Ascending aorta (tissue), 2 donors: ENCODE data around the gene CARNS1. TPM values are rescaled to one million over a fixed set of nuclear protein-coding genes. Genes with fewer than 3 reads are reported as not detected.
A peak's percentile ranks its signal among the peaks of the same experiment; 100 is the strongest.

Experiments
- DNase-seq, 2 donors: peaks; one replicate each; pipeline ENCODE4 v3.0.0-alpha.2; 2019; ENCODE audit warnings: low spot score in 2 of 2
- H3K27ac ChIP-seq, 2 donors: fragments of 200-600 bp; sonication (generic); one replicate each; pipeline ENCODE4 v1.5.1; 2016 to 2017; ENCODE audit warnings: mild to moderate bottlenecking in 1 of 2
- H3K27me3 ChIP-seq: fragments of 200-600 bp; sonication (generic); one replicate; pipeline ENCODE4 v1.5.1; 2017
- H3K36me3 ChIP-seq, 2 donors: fragments of 200-600 bp; sonication (generic); one replicate each; pipeline ENCODE4 v1.5.1; 2016
- H3K4me1 ChIP-seq, 2 donors: fragments of 200-600 bp; sonication (generic); one replicate each; pipeline ENCODE4 v1.5.1; 2016 to 2017; ENCODE audit warnings: mild to moderate bottlenecking in 1 of 2
- H3K4me3 ChIP-seq, 2 donors: fragments of 200-600 bp; sonication (generic); one replicate each; pipeline ENCODE4 v1.5.1; 2016 to 2017; ENCODE audit warnings: mild to moderate bottlenecking in 1 of 2
- H3K9me3 ChIP-seq, 2 donors: fragments of 200-600 bp; sonication (generic); one replicate each; pipeline ENCODE4 v1.5.1; 2016
- intact Hi-C: fragments of 100-400 bp; cut with DNase I; formaldehyde crosslinking; loops from one replicate; pipeline ENCODE4 v1.15.1; 2023
- total RNA-seq: library from RNA; depleted of rRNA; stranded (reverse); fragments of >200 nt; gene quantifications from one replicate; pipeline ENCODE4 v1.1.0, GENCODE V29; 2016
- TF ChIP-seq, protein P1 (sequence below), 3 experiments: fragments of 200-600 bp in 2 of 3; fragments of 450-650 bp in 1 of 3; sonication (generic) in 2 of 3; IDR thresholded peaks; one replicate each; pipeline ENCODE4 v1.5.1; 2016 to 2019; ENCODE audit warnings: antibody characterized with exemption in 3 of 3, mild to moderate bottlenecking in 1 of 3, moderate library complexity in 1 of 3

CARNS1 gene
- total RNA-seq, 1 donor from 2014 or later = 6.0 TPM

DNA sequence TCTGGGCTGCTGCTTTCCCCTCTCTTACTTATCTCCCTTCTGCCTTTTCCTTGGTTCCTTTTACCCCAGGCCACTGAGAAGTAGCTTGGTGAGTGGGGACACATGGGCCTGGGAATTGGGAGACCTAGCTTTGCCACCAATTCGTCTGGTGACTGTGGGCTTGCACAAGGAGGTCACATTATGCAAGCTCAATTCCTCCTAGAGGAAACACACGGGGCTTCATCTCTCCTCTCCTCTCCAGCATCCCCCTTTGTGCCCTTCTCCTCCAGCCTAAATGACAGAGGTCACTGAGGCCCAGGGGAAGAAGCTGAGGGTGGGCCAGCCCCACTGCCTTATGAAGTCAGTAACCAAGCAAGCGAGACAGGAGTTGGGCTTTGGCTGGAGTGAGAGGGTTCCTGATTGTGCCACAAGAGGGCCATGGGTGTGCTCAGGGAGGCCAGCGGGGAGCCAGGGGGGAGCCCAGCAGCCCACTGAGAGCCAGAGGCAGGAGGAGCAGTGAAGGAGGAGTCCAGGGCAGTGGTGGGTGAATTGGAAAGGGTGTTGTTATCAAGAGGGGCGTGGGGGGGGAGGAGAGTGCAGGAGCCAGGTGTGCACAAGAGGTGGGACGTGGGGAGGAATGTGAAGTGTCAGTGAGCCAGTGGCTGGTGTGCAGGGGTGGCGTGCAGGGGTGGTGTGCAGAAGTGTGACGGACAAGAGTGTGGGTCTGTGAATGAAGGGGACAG lies 44.1 kb upstream of the CARNS1 start:
- intact Hi-C loops = no loop called here
- H3K9me3 ChIP-seq = no peaks in the 10 kb centered on the region
- H3K36me3 ChIP-seq = no peaks in the 10 kb centered on the region
- peak in 1 of 2 donors; percentile 79 for DNase-seq
- peak overlapping the region; percentile 97 to 98 for H3K27ac ChIP-seq
- no peaks in the 10 kb centered on the region for H3K27me3 ChIP-seq
- peaks cover 4 to 46% of the 10 kb centered on the region in 2 donors for H3K4me1 ChIP-seq
- H3K4me3 ChIP-seq = peak overlapping the region; percentile 97
- TF ChIP-seq, protein P1, sequence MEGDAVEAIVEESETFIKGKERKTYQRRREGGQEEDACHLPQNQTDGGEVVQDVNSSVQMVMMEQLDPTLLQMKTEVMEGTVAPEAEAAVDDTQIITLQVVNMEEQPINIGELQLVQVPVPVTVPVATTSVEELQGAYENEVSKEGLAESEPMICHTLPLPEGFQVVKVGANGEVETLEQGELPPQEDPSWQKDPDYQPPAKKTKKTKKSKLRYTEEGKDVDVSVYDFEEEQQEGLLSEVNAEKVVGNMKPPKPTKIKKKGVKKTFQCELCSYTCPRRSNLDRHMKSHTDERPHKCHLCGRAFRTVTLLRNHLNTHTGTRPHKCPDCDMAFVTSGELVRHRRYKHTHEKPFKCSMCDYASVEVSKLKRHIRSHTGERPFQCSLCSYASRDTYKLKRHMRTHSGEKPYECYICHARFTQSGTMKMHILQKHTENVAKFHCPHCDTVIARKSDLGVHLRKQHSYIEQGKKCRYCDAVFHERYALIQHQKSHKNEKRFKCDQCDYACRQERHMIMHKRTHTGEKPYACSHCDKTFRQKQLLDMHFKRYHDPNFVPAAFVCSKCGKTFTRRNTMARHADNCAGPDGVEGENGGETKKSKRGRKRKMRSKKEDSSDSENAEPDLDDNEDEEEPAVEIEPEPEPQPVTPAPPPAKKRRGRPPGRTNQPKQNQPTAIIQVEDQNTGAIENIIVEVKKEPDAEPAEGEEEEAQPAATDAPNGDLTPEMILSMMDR (IDR thresholded peaks at IDR 0.05) = peak; percentile 44 to 58 (median 54)

- H3K9me3 ChIP-seq = no peaks in the 10 kb centered on the region
- intact Hi-C loops = loop anchor here (1.0 kb wide), 1 partner anchor 16 kb away; no protein-coding TSS in a partner anchor
- DNase-seq = no peak
- TF ChIP-seq, protein P1 (IDR thresholded peaks at IDR 0.05) = no peak
- H3K27ac ChIP-seq = peak overlapping the region; percentile 97 to 98
- H3K4me3 ChIP-seq = peak overlapping the region; percentile 97
- no peaks in the 10 kb centered on the region for H3K36me3 ChIP-seq
- H3K4me1 ChIP-seq = peaks cover 2 to 41% of the 10 kb centered on the region in 2 donors
- H3K27me3 ChIP-seq = no peaks in the 10 kb centered on the region
These were observed 43.6 kb upstream of the CARNS1 start for GRCh38 chr11:67371911-67372320.

DNA sequence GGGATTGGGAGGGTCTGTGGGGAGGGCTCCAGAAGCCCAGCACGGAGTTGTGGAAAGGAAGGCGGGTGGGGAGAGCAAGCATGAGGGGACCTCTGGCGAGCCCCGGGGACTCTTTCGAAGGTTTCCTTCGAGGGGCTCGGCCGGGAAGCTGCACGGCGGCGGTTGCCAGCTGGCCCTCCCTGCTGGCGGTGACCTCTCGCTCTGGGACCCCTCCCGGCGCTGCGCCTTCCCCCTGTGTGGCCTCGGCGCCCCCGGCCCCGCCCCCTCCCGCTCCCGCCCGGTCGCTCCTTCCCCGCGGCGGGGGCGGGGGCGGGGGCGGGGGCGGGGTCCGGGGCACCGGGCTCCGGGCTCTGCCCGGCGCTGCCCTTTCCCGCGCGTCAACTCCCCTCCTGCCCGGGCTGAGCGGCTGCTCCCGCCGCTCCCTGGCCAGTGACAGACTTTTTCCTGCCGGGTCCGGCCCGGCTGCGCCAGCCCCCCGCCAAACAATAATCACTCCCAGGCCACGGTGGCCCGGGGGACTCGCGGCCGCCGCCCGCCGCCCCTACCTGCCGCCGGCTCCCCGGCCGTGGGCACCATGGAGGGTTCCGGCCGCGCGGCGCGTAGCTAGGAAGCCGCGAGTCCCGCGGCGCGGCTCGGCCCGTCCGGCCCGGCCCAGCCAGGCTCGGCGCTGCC lies 43.0 kb upstream of the CARNS1 start:
- Histone ChIP-seq H3K9me3 (no peaks in the 10 kb centered on the region), H3K36me3 (no peaks in the 10 kb centered on the region), H3K4me3 (peak overlapping the region; percentile 97), H3K27ac (peak overlapping the region; percentile 97 to 98), H3K4me1 (peaks cover 0 to 36% of the 10 kb centered on the region in 2 donors), H3K27me3 (no peaks in the 10 kb centered on the region)
- DNase-seq = no peak
- TF ChIP-seq, protein P1 (IDR thresholded peaks at IDR 0.05) = no peak
- intact Hi-C loops = loop anchor here (1.0 kb wide), 1 partner anchor 16 kb away; no protein-coding TSS in a partner anchor

DNA sequence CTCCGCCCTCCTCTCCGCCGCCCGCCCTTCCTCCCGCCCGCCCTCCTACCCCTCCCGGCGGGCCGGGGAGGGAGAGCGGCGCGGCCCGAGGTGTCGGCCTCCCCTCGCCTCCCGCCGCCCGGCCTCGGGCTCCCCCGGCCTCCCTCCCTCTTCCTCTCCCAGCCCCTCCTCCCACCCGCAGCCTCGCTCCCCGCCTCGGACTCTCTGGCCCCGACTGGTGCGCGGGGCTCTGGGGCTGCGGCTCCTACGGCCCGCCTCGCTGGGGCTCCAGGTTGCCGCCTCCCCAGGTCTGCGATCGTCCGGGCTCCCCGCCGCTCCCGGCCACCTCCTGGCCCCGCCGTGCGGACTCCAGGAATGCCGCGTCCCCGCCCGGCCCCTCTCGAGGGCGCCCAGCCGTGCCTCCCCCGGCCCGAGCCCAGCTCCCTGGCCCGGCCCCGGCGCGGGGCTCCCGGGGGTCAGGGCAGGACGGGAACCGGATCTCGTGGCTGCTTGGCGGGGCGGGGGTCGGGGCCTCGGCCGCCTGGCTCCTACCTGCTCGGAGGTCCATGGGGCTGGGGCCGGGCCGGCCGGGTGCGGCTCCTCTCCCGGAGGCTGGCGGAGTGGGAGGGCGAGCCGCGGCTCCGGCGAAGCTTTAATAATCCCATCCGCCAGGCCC lies 42.4 kb upstream of the CARNS1 start, which contains the start of gene CLCF1:
Gene CLCF1, minus strand, starts transcription at position 606 of the 655 bp plus-strand sequence. Its CDS starts 59 bp downstream, at position 547.
- Histone ChIP-seq H3K4me3 (peak within 1 kb of the TSS; percentile 97), H3K4me1 (peaks cover 0 to 34% of the 10 kb centered on the region in 2 donors), H3K27ac (peak within 1 kb of the TSS; percentile 97 to 98), H3K27me3 (no peaks in the 10 kb centered on the region), H3K9me3 (no peaks in the 10 kb centered on the region), H3K36me3 (no peaks in the 10 kb centered on the region)
- intact Hi-C loops = loop anchor here (1.0 kb wide), 1 partner anchor 17 kb away; no protein-coding TSS in a partner anchor
- TF ChIP-seq, protein P1 (IDR thresholded peaks at IDR 0.05) = no peak
- DNase-seq = peak in 1 of 2 donors; percentile 81
